GM19099 (cell line): ENCODE results near the gene ABHD18.

Experiments used
- POLR2A ChIP-seq: IDR thresholded peaks from 3 replicates; pipeline ENCODE4 v1.6.1; 2011; ENCODE audit warnings: low read depth; ENCODE audit not compliant: insufficient read length; ENCODE audit errors: extremely low read depth

Gene ABHD18

DNA sequence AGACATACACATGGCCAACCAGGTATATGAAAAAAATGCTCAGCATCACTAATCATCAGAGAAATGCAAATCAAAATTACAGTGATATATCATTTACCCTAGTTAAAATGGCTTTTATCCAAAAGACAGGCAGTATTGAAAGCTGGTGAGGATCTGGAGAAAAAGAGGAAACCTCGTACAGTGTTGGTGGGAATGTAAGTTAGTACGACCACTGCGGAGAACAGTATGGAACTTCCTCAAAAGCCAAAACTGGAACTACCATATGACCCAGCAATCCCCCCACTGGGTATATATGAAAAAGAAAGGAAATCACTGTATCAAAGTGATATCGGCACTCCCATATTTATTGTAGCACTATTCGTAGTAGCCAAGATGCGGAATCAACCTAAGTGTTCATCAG is 23.4 kb downstream of the ABHD18 start:
- no peak for TF ChIP-seq POLR2A

DNA sequence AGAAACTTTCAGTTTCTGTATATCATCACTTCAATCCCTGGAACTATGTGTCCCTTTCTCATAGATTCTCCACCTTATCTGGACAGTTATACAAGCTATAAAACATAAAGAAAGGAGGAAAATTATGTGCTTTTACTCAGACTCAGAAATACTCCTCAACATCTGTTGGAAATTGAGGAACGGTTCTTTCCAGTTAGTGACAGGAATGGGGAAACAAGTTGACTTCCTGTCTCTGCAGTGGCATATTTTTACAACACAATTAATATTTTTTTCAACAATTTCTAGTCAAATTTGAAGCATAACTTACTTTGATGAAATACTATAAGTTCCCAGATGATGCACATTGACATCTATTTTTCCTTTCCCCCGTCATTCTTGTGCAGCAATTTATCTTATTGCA is 27.9 kb downstream of the ABHD18 start:
- TF ChIP-seq POLR2A = no peak

- no peak for TF ChIP-seq POLR2A
Measured at GRCh38 chr4:127995776-127996175, 30.6 kb downstream of the ABHD18 start.

GRCh38 chr4:127997534-127998388 is 32.6 kb downstream of the ABHD18 start:
- TF ChIP-seq POLR2A = no peak

DNA sequence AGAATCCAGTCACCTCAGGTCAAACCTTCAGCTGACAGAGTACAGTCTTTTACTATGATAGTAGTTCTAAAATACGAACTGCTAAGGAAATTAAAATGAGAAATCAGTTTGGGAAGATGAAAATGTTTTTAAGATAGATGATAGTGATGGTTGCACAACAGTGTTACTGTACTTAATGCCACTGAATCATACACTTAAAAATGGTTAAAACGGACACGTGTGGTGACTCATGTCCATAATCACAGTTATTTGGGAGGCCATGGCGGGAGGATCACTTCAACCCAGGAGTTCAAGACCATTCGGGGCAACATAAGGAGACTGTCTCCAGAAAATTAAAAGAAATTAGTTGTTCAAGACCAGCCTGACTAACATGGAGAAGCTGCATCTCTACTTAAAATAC is 41.4 kb downstream of the ABHD18 start:
- TF ChIP-seq POLR2A = no peak

DNA sequence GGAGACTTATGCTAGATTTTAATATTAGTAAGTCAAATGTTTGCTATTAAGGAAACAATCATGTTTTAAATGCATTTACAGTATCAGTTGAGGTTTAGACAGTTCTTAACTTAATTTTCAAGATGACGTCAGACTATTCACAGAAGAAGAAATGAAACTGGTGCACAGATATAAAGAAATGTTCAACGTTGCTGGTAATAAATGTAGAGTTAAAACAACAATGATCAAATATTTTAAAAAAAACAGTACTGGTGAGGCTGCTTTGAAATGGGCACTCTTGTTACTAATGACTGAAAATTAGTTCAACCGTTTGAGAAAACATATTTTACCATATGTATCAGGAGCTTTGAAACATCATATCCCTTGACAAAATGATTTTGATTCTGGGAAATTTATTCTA is 44.2 kb downstream of the ABHD18 start:
- TF ChIP-seq POLR2A = no peak

- TF ChIP-seq POLR2A = no peak
Measured at GRCh38 chr4:128025319-128025718, 60.1 kb downstream of the ABHD18 start.

GRCh38 chr4:128029907-128030306 is 64.7 kb downstream of the ABHD18 start:
- no peak for TF ChIP-seq POLR2A

GRCh38 chr4:128031756-128032384 is 66.7 kb downstream of the ABHD18 start:
- TF ChIP-seq POLR2A = no peak

DNA sequence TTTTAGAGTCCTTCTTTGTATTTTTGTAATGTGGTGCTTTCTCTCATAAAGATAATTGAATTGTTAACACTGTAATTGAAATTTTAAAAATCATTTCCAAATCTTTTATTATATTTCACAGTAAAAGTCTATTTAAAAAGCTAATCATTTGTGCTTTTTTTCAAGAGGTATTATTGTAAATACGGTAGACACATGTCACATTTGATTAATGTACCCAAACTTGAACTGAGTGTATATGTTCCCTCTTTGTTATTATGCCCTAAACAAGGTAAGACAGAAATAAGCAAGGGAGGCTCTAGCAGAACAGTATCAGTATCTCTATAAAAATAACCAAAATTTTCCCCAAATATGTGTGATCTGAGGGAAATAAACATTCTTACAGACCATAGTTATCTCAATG is 74.4 kb downstream of the ABHD18 start:
- TF ChIP-seq POLR2A = no peak

- no peak for TF ChIP-seq POLR2A
Measured at GRCh38 chr4:128056396-128056795, 91.2 kb downstream of the ABHD18 start.

GRCh38 chr4:128060121-128060698 is 95.0 kb downstream of the ABHD18 start:
- no peak for TF ChIP-seq POLR2A

- TF ChIP-seq POLR2A = peak; percentile 92
Measured at GRCh38 chr4:128060699-128061565, 95.7 kb downstream of the ABHD18 start, which contains the start of gene LARP1B. TSS of gene LARP1B (plus strand) at chr4:128061312. CDS start at chr4:128074952, 13,640 bp downstream.

GRCh38 chr4:128061566-128062536 is 96.6 kb downstream of the ABHD18 start:
- no peak for TF ChIP-seq POLR2A
